Caco-2 (cell line): ENCODE results near the gene ITLN1. TPM values are rescaled to one million over a fixed set of nuclear protein-coding genes. Genes with fewer than 3 reads are reported as not detected.
"Not testable (repeated sequence)": the region's sequence is repeated elsewhere in the genome, so short reads cannot be mapped to it uniquely, and the experiment has no call there.

Experiments
- BruUV-seq: library from RNA; stranded (reverse); fragments of 400-500 nt; replicated peaks from 2 replicates; lab custom pipeline; 2021; lab: Mats Ljungman, UMichigan
- CTCF ChIA-PET: fragments of 300-600 bp; sonication (Branson Sonifier 250); formaldehyde crosslinking; loops from one replicate; lab custom pipeline; 2022; ENCODE audit warnings: antibody characterized with exemption; lab: Charles Lee
- POLR2A ChIA-PET: fragments of 300-600 bp; sonication (Branson Sonifier 250); formaldehyde crosslinking; loops from one replicate; lab custom pipeline; 2022; ENCODE audit warnings: antibody characterized with exemption; lab: Charles Lee
- DNase-seq, 2 experiments: peaks; one replicate each; pipeline versions ENCODE4 v3.0.0 to v3.0.0-alpha.2; 2020 to 2022
- H3K27me3 ChIP-seq: replicated peaks from 2 replicates; pipeline ENCODE4 v1.6.0; 2011; ENCODE audit warnings: low read length; ENCODE audit not compliant: control insufficient read depth, insufficient read depth
- H3K36me3 ChIP-seq: 2 replicates; pipeline ENCODE4 v1.5.1; 2011; ENCODE audit warnings: low read length; ENCODE audit not compliant: control insufficient read depth, insufficient read depth
- H3K4me1 ChIP-seq: fragments of 250-450 bp; sonication (Bioruptor Pico); 2 replicates; pipeline ENCODE4 v1.5.1; 2020; ENCODE audit warnings: mild to moderate bottlenecking
- H3K4me3 ChIP-seq: 2 replicates; pipeline ENCODE4 v1.5.1; 2011; ENCODE audit warnings: low read depth, mild to moderate bottlenecking, control low read depth, low read length
- H3K9me3 ChIP-seq: fragments of 250-450 bp; sonication (Bioruptor Pico); 2 replicates; pipeline ENCODE4 v1.5.1; 2020; ENCODE audit warnings: mild to moderate bottlenecking, moderate library complexity
- H3K27ac Mint-ChIP-seq: one replicate; pipeline ENCODE4 v1.8.0; 2022; ENCODE audit warnings: mixed read lengths; ENCODE audit not compliant: unreplicated experiment
- H3K27me3 Mint-ChIP-seq: one replicate; pipeline ENCODE4 v1.8.0; 2022; ENCODE audit warnings: mixed read lengths; ENCODE audit not compliant: insufficient read depth, unreplicated experiment
- H3K36me3 Mint-ChIP-seq: one replicate; pipeline ENCODE4 v1.8.0; 2022; ENCODE audit warnings: mild to moderate bottlenecking, mixed read lengths; ENCODE audit not compliant: insufficient read depth, unreplicated experiment
- H3K4me1 Mint-ChIP-seq: one replicate; pipeline ENCODE4 v1.8.0; 2022; ENCODE audit warnings: low read depth, mixed read lengths; ENCODE audit not compliant: unreplicated experiment
- H3K4me3 Mint-ChIP-seq: one replicate; pipeline ENCODE4 v1.8.0; 2022; ENCODE audit warnings: mild to moderate bottlenecking, moderate library complexity, mixed read lengths; ENCODE audit not compliant: unreplicated experiment
- H3K9me3 Mint-ChIP-seq: one replicate; pipeline ENCODE4 v1.8.0; 2022; ENCODE audit warnings: mixed read lengths; ENCODE audit not compliant: unreplicated experiment
- CTCF ChIP-seq, 2 experiments: fragments of 200-600 bp in 1 of 2; IDR thresholded peaks; 1 replicate in 1 of 2; 2 replicates in 1 of 2; pipeline versions ENCODE4 v1.5.1 to v1.8.0; 2011 to 2022; ENCODE audit warnings: antibody characterized with exemption in 1 of 2, control low read depth in 1 of 2, inconsistent platforms in 1 of 2, low read depth in 1 of 2, low read length in 1 of 2, mild to moderate bottlenecking in 1 of 2, moderate library complexity in 1 of 2; ENCODE audit not compliant: insufficient read depth in 1 of 2, severe bottlenecking in 1 of 2, unreplicated experiment in 1 of 2
- intact Hi-C: fragments of 100-400 bp; cut with micrococcal nuclease; formaldehyde crosslinking; loops from one replicate; pipeline ENCODE4 v1.10.0; 2022; ENCODE audit not compliant: unreplicated experiment
- total RNA-seq: library from RNA; stranded (reverse); gene quantifications from 2 replicates; pipeline ENCODE4 v1.2.3, GENCODE V29; 2022

ITLN1 gene
- total RNA-seq, 1 experiment from 2014 or later: not detected

GRCh38 chr1:160901768-160902167, 16.8 kb upstream of the ITLN1 start:
- POLR2A ChIA-PET: no interaction called here
- no peak overlapping the region for H3K4me3 Mint-ChIP-seq
- H3K4me1 ChIP-seq: peaks cover 14% of the 10 kb centered on the region
- H3K9me3 ChIP-seq: peaks cover 11% of the 10 kb centered on the region
- no peaks in the 10 kb centered on the region for H3K27me3 ChIP-seq
- no peak for DNase-seq
- no peak overlapping the region for H3K27ac Mint-ChIP-seq
- intact Hi-C loops: no loop called here
- H3K27me3 Mint-ChIP-seq: no peaks in the 10 kb centered on the region
- H3K4me3 ChIP-seq: no peak overlapping the region
- CTCF ChIA-PET: no interaction called here
- H3K36me3 ChIP-seq: no peaks in the 10 kb centered on the region; the same call in 1 of the 2 replicates
- no peak for TF ChIP-seq CTCF (IDR thresholded peaks at IDR 0.05; ENCODE audit: insufficient read depth in 1 of 2, low read depth in 1 of 2, low read length in 1 of 2, severe bottlenecking in 1 of 2, unreplicated experiment in 1 of 2)
- no TSS peak for BruUV-seq
- H3K4me1 Mint-ChIP-seq: peaks cover 7% of the 10 kb centered on the region
- no peaks in the 10 kb centered on the region for H3K36me3 Mint-ChIP-seq
- H3K9me3 Mint-ChIP-seq: peaks cover 6% of the 10 kb centered on the region

- H3K27ac Mint-ChIP-seq, H3K9me3 ChIP-seq, H3K36me3 ChIP-seq, H3K4me3 ChIP-seq, BruUV-seq, H3K9me3 Mint-ChIP-seq, H3K27me3 Mint-ChIP-seq, intact Hi-C loops, POLR2A ChIA-PET, DNase-seq, H3K4me1 Mint-ChIP-seq, CTCF ChIA-PET, H3K36me3 Mint-ChIP-seq, H3K4me3 Mint-ChIP-seq, H3K27me3 ChIP-seq: not testable (repeated sequence)
- peaks cover 14% of the 10 kb centered on the region for H3K4me1 ChIP-seq
These were observed 15.7 kb upstream of the ITLN1 start for GRCh38 chr1:160900683-160901082.

- H3K4me1 Mint-ChIP-seq, BruUV-seq, H3K27me3 ChIP-seq, H3K4me1 ChIP-seq, H3K36me3 ChIP-seq, CTCF ChIA-PET, H3K9me3 ChIP-seq, DNase-seq, H3K36me3 Mint-ChIP-seq, intact Hi-C loops, H3K4me3 ChIP-seq, H3K4me3 Mint-ChIP-seq, POLR2A ChIA-PET, H3K27ac Mint-ChIP-seq, H3K27me3 Mint-ChIP-seq: not testable (repeated sequence)
- H3K9me3 Mint-ChIP-seq: peaks cover 27% of the 10 kb centered on the region
These were observed 9.6 kb upstream of the ITLN1 start for GRCh38 chr1:160894368-160895135.

GRCh38 chr1:160891474-160891873, 6.5 kb upstream of the ITLN1 start:
- no peak for DNase-seq
- Mint-ChIP-seq H3K9me3 (peaks cover 27% of the 10 kb centered on the region), H3K27ac (no peak overlapping the region), H3K27me3 (no peaks in the 10 kb centered on the region), H3K36me3 (peaks cover 4% of the 10 kb centered on the region), H3K4me1 (no peaks in the 10 kb centered on the region), H3K4me3 (no peak overlapping the region)
- BruUV-seq: no TSS peak
- H3K27me3 ChIP-seq: no peaks in the 10 kb centered on the region
- no peaks in the 10 kb centered on the region for H3K4me1 ChIP-seq
- ChIA-PET POLR2A (no interaction called here), CTCF (no interaction called here)
- intact Hi-C loops: no loop called here
- no peak overlapping the region for H3K4me3 ChIP-seq
- TF ChIP-seq CTCF (IDR thresholded peaks at IDR 0.05; ENCODE audit: insufficient read depth in 1 of 2, low read depth in 1 of 2, low read length in 1 of 2, severe bottlenecking in 1 of 2, unreplicated experiment in 1 of 2): no peak
- H3K36me3 ChIP-seq: no peaks in the 10 kb centered on the region
- peaks cover 3% of the 10 kb centered on the region; the same call in 1 of the 2 replicates for H3K9me3 ChIP-seq
